Osteoblast (primary cell): ENCODE measurements around the gene CDK9. TPM values are rescaled to one million over a fixed set of nuclear protein-coding genes. Genes with fewer than 3 reads are reported as not detected.
A peak's percentile ranks its signal among the peaks of the same experiment; 100 is the strongest.

Experiments
- DNase-seq: peaks from one replicate; pipeline ENCODE4 v3.0.0; 2011; ENCODE audit warnings: low spot score, mixed read lengths; ENCODE audit not compliant: insufficient read length; ENCODE audit errors: missing footprints
- H2AFZ ChIP-seq: 2 replicates; pipeline ENCODE4 v1.6.0; 2011; ENCODE audit warnings: mild to moderate bottlenecking, low read length
- H3K27ac ChIP-seq: 2 replicates; pipeline ENCODE4 v1.5.1; 2011; ENCODE audit warnings: mild to moderate bottlenecking, low read depth, low read length, moderate library complexity
- H3K27me3 ChIP-seq: 2 replicates; pipeline ENCODE4 v1.6.0; 2012; ENCODE audit warnings: mild to moderate bottlenecking, control low read depth, inconsistent platforms, low read length, moderate library complexity; ENCODE audit not compliant: insufficient read depth
- H3K36me3 ChIP-seq: 2 replicates; pipeline ENCODE4 v1.5.1; 2011; ENCODE audit warnings: mild to moderate bottlenecking, low read length, control low read depth, moderate library complexity; ENCODE audit not compliant: insufficient read depth
- H3K4me1 ChIP-seq: 2 replicates; pipeline ENCODE4 v1.5.1; 2011; ENCODE audit warnings: mild to moderate bottlenecking, low read length, control low read depth, moderate library complexity; ENCODE audit not compliant: insufficient read depth
- H3K4me2 ChIP-seq: 2 replicates; pipeline ENCODE4 v1.6.0; 2011; ENCODE audit warnings: mild to moderate bottlenecking, low read length; ENCODE audit not compliant: insufficient read depth
- H3K4me3 ChIP-seq: fragments of 200-600 bp; sonication (generic); 3 replicates; pipeline ENCODE4 v1.5.1; 2012; ENCODE audit warnings: mild to moderate bottlenecking, low read length, inconsistent platforms; ENCODE audit not compliant: insufficient read depth
- H3K79me2 ChIP-seq: 2 replicates; pipeline ENCODE4 v1.6.0; 2012; ENCODE audit warnings: mild to moderate bottlenecking, low read length, control low read depth, inconsistent platforms; ENCODE audit not compliant: insufficient read depth
- H3K9me3 ChIP-seq: 2 replicates; pipeline ENCODE4 v1.5.1; 2011; ENCODE audit warnings: low read depth, low read length, control low read depth
- H4K20me1 ChIP-seq: 2 replicates; pipeline ENCODE4 v1.6.0; 2012; ENCODE audit warnings: mild to moderate bottlenecking, low read length, control low read depth; ENCODE audit not compliant: insufficient read depth
- small RNA-seq: library from RNA; depleted of rRNA; stranded (forward); fragments of <200 nt; gene quantifications from one replicate; pipeline ENCODE3, GENCODE V24; 2012
- total RNA-seq: library from RNA; depleted of rRNA; stranded (reverse); fragments of >200 nt; gene quantifications from 2 replicates; pipeline ENCODE4 v1.2.3, GENCODE V29; 2012
- TF ChIP-seq, protein P1 (sequence below): IDR thresholded peaks from 2 replicates; pipeline ENCODE4 v1.5.1; 2011; ENCODE audit warnings: mild to moderate bottlenecking, low read depth, low read length, moderate library complexity; ENCODE audit errors: extremely low read depth

CDK9 gene
- total RNA-seq, 1 donor: 56.1 TPM

DNA sequence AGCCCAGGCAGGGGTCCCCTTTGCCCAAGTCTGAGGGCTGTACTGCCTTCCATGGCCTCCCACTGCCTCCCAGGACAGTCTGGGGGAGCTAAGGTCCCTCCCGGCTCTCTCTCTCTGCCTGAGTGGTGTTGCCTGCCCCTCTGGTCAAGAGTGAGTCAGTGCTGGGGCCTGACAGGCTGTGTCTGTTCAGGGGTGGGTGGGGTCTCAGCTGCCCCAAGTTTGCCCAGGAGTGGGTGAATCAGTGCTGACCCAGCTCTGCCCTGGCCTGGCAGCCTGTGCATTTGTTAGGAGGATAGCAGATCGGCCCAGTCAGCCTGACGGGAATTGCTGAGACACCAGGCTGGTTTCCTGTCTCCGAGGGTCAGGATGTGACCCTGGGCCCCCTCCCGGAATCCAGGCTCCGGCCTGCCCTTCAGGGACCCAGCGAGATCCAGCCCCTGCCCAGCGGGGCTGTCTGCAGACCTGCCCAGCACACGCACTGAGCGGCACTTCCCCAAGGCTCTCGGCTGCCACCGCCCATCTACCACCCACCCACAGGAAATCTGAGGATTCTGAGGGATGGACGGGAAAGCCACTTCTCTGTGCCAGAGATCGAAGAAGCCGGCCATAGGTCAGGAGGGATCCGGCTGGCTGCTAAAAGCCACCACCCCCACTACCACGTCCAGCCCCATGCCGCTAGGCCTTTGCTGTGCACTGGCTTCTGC is 52.7 kb downstream of the CDK9 start:
- Histone ChIP-seq H3K27ac (peak overlapping the region; percentile 98), H3K4me2 (peak overlapping the region; percentile 73), H3K4me1 (peaks cover 58% of the 10 kb centered on the region), H3K27me3 (no peaks in the 10 kb centered on the region), H4K20me1 (no peaks in the 10 kb centered on the region), H2AFZ (no peak overlapping the region), H3K4me3 (peak overlapping the region; percentile 55), H3K9me3 (no peaks in the 10 kb centered on the region), H3K79me2 (peaks cover 72% of the 10 kb centered on the region), H3K36me3 (peaks cover 55% of the 10 kb centered on the region)
- TF ChIP-seq, protein P1, sequence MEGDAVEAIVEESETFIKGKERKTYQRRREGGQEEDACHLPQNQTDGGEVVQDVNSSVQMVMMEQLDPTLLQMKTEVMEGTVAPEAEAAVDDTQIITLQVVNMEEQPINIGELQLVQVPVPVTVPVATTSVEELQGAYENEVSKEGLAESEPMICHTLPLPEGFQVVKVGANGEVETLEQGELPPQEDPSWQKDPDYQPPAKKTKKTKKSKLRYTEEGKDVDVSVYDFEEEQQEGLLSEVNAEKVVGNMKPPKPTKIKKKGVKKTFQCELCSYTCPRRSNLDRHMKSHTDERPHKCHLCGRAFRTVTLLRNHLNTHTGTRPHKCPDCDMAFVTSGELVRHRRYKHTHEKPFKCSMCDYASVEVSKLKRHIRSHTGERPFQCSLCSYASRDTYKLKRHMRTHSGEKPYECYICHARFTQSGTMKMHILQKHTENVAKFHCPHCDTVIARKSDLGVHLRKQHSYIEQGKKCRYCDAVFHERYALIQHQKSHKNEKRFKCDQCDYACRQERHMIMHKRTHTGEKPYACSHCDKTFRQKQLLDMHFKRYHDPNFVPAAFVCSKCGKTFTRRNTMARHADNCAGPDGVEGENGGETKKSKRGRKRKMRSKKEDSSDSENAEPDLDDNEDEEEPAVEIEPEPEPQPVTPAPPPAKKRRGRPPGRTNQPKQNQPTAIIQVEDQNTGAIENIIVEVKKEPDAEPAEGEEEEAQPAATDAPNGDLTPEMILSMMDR: no peak
- peak; percentile 99 for DNase-seq

Small RNAs within 50 kb of the gene (small RNA-seq; reads per million reads assigned to genes)
- gene RF00019: not detected

Other genes starting within 250 kb of the CDK9 start
- gene STXBP1, start 173.8 kb upstream of the CDK9 start, total RNA-seq: 19.9 and 23.0 TPM in 2 replicates
- gene CFAP157, start 79.0 kb upstream of the CDK9 start, total RNA-seq: not detected in 2 replicates
- 12.7 and 16.3 TPM in 2 replicates for gene PTRH1, start 70.4 kb upstream of the CDK9 start, total RNA-seq
- gene TTC16, start 70.0 kb upstream of the CDK9 start, total RNA-seq: under 0.01 TPM in 1 of 2 replicates, not detected in the other
- 3.8 and 4.7 TPM in 2 replicates for gene TOR2A, start 50.7 kb upstream of the CDK9 start, total RNA-seq
- 0.29 and 0.36 TPM in 2 replicates for gene SH2D3C, start 7.4 kb upstream of the CDK9 start, total RNA-seq
- gene FPGS, start 16.8 kb downstream of the CDK9 start, total RNA-seq: 87.5 and 98.1 TPM in 2 replicates
- gene ENG, start 68.6 kb downstream of the CDK9 start, total RNA-seq: 60.8 and 87.5 TPM in 2 replicates
- gene AK1, start 91.6 kb downstream of the CDK9 start, total RNA-seq: 100 and 106 TPM in 2 replicates
- 52.7 and 53.2 TPM in 2 replicates for gene ST6GALNAC6, start 113.6 kb downstream of the CDK9 start, total RNA-seq
- gene ST6GALNAC4, start 131.0 kb downstream of the CDK9 start, total RNA-seq: 29.5 and 33.7 TPM in 2 replicates
- 2.2 and 3.5 TPM in 2 replicates for gene PIP5KL1, start 144.7 kb downstream of the CDK9 start, total RNA-seq
- gene DPM2, start 151.8 kb downstream of the CDK9 start, total RNA-seq: 10.1 and 11.5 TPM in 2 replicates
- gene EEIG1, start 195.0 kb downstream of the CDK9 start, total RNA-seq: 18.0 and 20.6 TPM in 2 replicates